ENCODE data around the gene KIRREL3. TPM values are rescaled to one million over a fixed set of nuclear protein-coding genes. Genes with fewer than 3 reads are reported as not detected.

Gene KIRREL3
- total and polyA plus RNA-seq, 3 donors from 2014 or later: 1.0 to 1.1 (median 1.1) TPM

DNA sequence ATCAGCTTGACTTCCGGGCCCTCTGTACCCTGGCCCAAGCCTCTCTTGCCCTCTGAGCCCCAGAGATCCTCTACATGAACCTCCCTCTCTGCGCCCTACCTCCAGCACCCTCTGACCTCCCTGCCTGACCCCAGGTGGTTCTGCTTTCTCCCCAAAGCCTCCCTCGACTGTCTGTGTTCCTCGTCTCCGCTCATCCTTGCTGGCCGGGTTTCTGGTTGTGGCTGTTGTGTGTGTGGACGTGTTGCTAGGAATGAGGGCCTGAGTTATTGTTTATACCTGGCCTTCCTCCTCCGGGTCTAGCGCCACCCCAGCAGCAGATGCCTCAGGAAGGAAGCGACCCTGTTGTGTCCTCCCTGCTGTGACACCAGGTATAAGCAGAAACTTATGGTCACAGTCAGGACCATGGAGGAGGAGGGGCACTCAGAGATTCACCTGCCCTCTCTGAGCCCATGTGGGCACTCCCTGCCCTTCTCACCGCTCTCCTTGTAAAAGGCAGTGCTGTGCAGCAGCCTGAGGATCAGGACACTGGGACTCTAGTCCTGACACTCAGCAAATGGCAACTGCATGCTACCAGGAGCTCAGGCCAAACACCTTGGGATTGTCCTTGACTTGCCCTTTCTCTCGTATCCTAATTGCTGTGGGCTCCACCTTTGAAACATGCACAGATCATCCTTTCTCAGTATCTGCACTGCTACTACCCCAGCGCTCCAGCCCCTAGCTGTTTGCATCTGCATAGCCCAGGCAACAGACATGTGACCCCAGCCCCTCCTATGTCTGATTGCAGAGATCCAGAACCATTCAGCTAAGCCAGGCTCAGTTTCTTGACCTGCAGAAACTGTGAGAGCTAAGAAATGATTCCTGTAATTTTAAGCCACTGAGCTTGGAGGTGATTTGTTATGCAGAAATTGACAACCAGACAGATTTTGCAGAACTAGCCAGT lies 505.0 kb downstream of the KIRREL3 start:
- no peak overlapping the region for H3K27ac ChIP-seq
- no peak overlapping the region for H3K4me3 ChIP-seq
- DNase-seq: no peak
- no peak for TF ChIP-seq POLR2A (IDR thresholded peaks at IDR 0.05)
- no peak for TF ChIP-seq CTCF (IDR thresholded peaks at IDR 0.05)
- H3K9me3 ChIP-seq: no peaks in the 10 kb centered on the region
- H3K36me3 ChIP-seq (ENCODE audit: low read depth, missing control alignments): no peaks in the 10 kb centered on the region
- H3K27me3 ChIP-seq: no peaks in the 10 kb centered on the region
- H3K4me1 ChIP-seq: no peaks in the 10 kb centered on the region
- intact Hi-C loops (cut with DNase I; ENCODE audit: low total_unique reads): no loop called here
- WGBS, 2 donors: 93 to 96% methylated on average over 13 of the region's 13 CpGs

GRCh38 chr11:126494831-126495230 lies 505.7 kb downstream of the KIRREL3 start:
- H3K27me3 ChIP-seq: no peaks in the 10 kb centered on the region
- H3K27ac ChIP-seq: no peak overlapping the region
- H3K36me3 ChIP-seq (ENCODE audit: low read depth, missing control alignments): no peaks in the 10 kb centered on the region
- H3K9me3 ChIP-seq: no peaks in the 10 kb centered on the region
- no peaks in the 10 kb centered on the region for H3K4me1 ChIP-seq
- WGBS, 2 donors: 90 to 91% methylated on average over 10 of the region's 10 CpGs
- TF ChIP-seq POLR2A (IDR thresholded peaks at IDR 0.05): no peak
- TF ChIP-seq CTCF (IDR thresholded peaks at IDR 0.05): no peak
- intact Hi-C loops (cut with DNase I; ENCODE audit: low total_unique reads): no loop called here
- DNase-seq: no peak
- H3K4me3 ChIP-seq: no peak overlapping the region

DNA sequence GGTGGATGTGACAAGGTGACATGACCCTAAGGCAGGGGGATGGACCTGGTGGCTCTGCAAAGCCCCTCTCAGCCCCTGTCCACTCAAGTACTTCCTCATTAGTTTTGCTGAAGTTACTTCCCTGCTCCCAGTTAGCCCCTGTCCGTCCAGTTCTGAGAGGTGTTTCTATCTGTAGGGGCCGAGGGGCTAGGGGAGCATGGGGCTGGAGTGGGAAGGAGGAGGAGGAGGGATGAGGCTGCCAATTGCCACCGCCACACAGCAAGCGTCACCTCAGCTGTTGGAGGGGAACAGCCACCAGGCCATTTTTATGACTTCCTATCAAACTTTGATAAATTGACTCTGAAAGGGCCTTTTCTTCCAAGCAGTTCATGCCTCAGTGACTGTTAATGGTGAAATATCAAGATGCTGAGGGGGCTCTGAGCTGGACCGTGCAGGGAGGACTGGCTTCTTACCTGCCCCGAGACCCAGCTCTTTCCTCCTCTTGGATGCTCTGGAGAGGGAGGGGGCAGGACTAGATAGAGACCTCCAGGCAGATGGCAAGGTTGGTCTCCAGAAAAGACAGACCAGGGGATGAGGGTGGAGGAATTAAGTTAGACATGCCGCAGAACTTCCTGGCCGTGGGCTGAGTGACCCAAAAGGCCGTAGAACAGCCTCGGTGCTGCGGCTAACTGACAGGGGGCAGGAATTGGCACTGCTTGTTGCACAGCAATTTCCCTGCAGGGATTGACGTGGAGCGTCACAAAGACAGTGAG lies 508.1 kb downstream of the KIRREL3 start:
- Histone ChIP-seq H3K27me3 (no peaks in the 10 kb centered on the region), H3K4me1 (no peaks in the 10 kb centered on the region), H3K4me3 (no peak overlapping the region), H3K36me3 (ENCODE audit: low read depth, missing control alignments) (no peaks in the 10 kb centered on the region), H3K27ac (no peak overlapping the region), H3K9me3 (no peaks in the 10 kb centered on the region)
- intact Hi-C loops (cut with DNase I; ENCODE audit: low total_unique reads): no loop called here
- TF ChIP-seq POLR2A (IDR thresholded peaks at IDR 0.05): no peak
- TF ChIP-seq CTCF (IDR thresholded peaks at IDR 0.05): no peak
- DNase-seq: no peak
- 88 to 90% methylated on average over 13 of the region's 13 CpGs for WGBS, 2 donors

- no peak for TF ChIP-seq POLR2A (IDR thresholded peaks at IDR 0.05)
- TF ChIP-seq CTCF (IDR thresholded peaks at IDR 0.05): no peak
- Histone ChIP-seq H3K27me3 (no peaks in the 10 kb centered on the region), H3K9me3 (no peaks in the 10 kb centered on the region), H3K4me3 (no peak overlapping the region), H3K27ac (no peak overlapping the region), H3K36me3 (ENCODE audit: low read depth, missing control alignments) (no peaks in the 10 kb centered on the region), H3K4me1 (no peaks in the 10 kb centered on the region)
- no peak for DNase-seq
- WGBS, 2 donors: 88 to 93% methylated on average over 10 to 13 of the region's 13 CpGs
- intact Hi-C loops (cut with DNase I; ENCODE audit: low total_unique reads): no loop called here
Observed at GRCh38 chr11:126491092-126491491, 509.5 kb downstream of the KIRREL3 start.

Measured in testis (tissue), 3 donors.